GM21723 (cell line): ENCODE data around the gene CEP162.
"Not testable (repeated sequence)": the region's sequence is repeated elsewhere in the genome, so short reads cannot be mapped to it uniquely, and the experiment has no call there.

Experiments
- ATAC-seq: cut with Tn5 transposase; IDR thresholded peaks from one replicate; pipeline ENCODE4 v1.9.1; 2021; ENCODE audit warnings: mild to moderate bottlenecking, moderate library complexity; ENCODE audit not compliant: unreplicated experiment

Gene CEP162

GRCh38 chr6:84243240-84243639 is 15.8 kb upstream of the CEP162 start:
- no peak for ATAC-seq

- no peak for ATAC-seq
These were observed 14.8 kb upstream of the CEP162 start for GRCh38 chr6:84242265-84242664.

DNA sequence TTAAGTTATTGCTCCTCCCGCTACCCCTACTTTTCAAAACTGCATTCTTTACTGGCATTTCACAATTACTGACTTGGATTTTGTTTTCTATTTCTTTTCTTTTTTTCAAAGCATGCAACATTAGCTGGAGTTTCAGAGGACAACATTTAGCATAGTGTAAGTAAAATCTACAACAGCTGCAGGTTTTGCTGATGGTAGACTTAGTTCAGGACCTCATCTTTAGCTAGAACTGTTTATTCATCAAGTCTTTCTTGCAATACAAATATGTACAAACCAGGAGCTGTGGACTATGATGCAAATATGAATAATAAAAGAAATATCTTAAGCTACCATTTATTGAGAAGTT is 728 bp upstream of the CEP162 start:
- peak; percentile 1 for ATAC-seq

DNA sequence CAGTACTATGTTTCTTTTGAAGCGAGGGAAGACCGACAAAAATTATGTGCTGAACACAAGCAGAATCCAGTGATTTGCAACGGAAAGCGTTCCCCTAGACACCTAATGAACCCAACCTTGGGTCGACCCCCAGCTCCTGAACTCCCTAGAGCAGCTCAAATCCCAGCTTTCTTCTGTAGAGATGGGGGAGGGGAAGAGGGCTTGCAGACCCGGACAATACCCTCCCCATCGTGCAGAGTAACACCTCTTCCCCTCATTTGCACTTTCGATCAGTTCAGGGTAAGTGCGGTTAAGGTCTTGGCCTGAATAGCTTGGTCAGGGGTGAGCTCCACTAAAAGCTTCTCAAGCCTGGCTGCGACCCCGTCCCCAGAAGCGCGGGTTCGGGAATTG is 404 bp downstream of the CEP162 start:
- peak; percentile 15 for ATAC-seq

GRCh38 chr6:84224251-84224650 is 3.2 kb downstream of the CEP162 start:
- ATAC-seq = no peak

DNA sequence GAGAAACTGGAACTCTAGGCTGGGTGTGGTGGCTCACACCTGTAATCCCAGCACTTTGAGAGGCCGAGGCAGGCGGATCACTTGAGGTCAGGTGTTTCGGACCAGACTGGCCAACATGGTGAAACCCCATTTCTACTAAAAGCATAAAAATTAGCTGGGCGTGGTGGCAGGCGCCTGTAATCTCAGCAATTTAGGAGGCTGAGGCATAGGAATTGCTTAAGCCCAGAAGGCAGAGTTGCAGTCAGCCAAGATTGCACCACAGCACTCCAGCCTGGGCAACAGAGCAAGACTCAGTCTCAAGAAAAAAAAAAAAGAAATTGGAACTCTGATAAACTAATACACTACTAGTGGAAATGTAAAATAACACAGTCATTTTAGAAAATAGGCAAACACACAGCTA is 3.8 kb downstream of the CEP162 start:
- ATAC-seq = not testable (repeated sequence)

DNA sequence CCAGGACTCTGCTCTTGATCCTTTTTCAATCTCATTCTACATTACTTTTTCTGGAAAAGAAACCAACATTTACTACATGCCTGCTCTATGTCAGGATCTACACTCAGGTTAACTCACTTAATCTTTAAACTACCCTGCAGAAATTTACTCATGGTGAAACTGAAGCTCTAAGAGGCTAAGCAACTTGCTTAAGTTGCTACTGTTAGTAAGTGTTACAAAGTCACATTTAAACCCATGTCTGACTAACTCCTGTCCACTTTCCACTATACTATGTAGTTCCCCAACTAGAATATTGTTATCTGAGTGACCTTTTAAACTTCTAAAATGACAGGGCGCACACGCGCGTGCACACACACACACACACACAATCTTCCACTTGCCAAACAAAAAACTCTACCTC is 5.0 kb downstream of the CEP162 start:
- no peak for ATAC-seq

DNA sequence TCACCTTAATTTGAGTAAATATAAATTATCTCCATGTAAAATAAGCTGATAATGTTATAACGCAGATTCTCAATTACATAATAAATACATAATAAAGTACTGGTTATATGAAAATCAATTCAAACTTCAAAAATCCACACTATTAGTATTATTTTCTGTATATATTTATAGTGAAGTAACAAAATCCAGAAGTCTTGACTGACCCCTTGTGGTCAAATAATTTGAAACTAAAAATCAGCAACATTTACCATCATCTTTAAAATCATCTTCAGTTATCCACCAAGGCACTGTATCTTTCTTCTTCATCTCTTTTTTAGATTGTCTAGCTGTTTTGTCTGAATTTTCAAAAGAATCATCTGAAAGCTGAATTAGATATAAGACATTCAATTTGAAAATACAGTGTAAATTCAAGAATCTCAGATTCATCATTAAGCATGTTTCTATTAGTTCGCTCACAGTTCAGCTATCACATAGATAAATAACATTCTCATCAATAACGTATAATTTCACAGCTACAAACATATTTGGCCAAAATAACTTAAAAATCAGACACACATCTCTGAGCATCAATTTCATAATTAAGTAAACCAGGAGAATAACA is 6.5 kb downstream of the CEP162 start:
- no peak for ATAC-seq

- no peak for ATAC-seq
These were observed 9.4 kb downstream of the CEP162 start for GRCh38 chr6:84218091-84218490.

GRCh38 chr6:84213217-84213616 is 14.2 kb downstream of the CEP162 start:
- no peak for ATAC-seq

DNA sequence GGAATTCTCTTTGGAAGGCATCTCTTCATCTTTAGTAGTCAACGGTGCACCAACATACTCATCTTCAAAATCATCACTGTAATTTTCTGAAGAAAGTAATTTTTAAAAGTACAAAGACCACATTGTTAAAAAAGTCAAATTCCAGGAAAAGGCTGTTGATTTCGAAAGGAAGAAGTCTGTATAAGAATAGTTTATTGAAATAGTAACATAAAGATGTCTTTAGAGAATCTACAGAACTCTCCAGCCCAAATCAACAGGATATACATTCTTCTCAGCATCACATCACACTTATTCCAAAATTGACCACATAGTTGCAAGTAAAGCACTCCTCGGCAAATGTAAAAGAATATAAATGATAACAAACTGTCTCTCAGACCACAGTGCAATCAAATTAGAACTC is 23.4 kb downstream of the CEP162 start:
- ATAC-seq = no peak

DNA sequence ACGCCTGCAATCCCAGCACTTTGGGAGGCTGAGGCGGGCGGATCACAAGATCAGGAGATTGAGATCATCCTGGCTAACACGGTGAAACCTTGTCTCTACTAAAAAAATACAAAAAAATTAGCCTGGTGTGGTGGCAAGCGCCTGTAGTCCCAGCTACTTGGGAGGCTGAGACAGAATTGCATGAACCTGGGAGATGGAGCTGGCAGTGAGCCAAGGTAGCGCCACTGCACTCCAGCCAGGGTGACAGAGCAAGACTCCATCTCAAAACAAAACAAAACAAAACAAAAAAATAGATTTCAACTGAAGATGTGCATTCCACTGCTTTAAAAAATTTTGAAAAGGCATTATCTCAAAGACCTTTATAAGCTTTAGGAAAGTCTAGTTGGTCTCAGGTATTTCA is 27.5 kb downstream of the CEP162 start:
- ATAC-seq = not testable (repeated sequence)

DNA sequence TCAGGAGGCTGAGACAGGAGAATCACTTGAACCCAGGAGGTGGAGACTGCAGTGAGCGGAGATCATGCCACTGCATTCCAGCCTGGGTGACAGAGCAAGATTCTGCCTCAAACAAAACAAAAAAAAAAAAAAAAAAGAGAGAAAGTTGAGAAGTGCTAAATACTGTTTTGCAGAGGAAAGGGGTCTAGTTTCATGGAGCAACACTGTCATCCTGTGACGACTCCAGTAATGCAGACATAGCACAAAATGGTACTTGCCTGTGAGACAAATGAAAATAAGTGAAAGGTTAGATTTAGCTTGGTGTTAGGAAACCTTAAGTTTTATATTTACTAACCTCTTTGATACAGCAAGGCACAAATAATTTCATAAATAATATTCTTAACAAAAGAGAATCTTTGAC is 29.7 kb downstream of the CEP162 start:
- ATAC-seq = no peak

- no peak for ATAC-seq
These were observed 34.2 kb downstream of the CEP162 start for GRCh38 chr6:84193114-84193708.

DNA sequence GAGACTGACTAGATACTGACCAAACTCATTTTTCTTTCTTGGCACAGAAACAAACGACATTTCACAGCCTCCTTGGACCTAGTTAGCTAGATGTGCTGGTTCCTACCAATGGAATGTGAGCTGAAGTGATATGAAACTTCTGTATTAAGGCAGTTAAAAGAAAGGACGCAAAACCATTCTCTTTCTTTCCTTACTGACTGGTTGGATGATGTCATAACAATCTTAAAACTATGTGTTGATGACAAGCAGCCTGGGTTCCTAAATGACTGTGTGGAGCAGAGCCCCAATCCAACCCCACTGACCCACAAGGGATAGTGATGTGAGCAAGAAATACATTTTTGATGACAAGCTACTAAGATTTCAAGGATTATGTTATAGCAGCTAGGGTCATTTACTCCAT is 35.6 kb downstream of the CEP162 start:
- no peak for ATAC-seq

DNA sequence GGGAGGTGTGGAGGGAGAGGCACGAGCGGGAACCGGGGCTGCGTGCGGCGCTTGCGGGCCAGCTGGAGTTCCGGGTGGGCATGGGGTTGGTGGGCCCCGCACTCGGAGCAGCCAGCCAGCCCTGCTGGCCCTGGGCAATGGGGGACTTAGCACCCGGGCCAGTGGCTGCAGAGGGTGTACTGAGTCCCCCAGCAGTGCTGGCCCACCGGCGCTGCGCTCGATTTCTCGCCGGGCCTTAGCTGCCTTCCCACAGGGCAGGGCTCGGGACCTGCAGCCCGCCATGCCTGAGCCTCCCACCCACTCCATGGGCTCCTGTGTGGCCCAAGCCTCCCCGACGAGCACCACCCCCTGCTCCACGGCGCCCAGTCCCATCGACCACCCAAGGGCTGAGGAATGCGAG is 38.1 kb downstream of the CEP162 start:
- ATAC-seq = not testable (repeated sequence)

GRCh38 chr6:84183430-84183829 is 44.0 kb downstream of the CEP162 start:
- no peak for ATAC-seq

- ATAC-seq = no peak
These were observed 45.4 kb downstream of the CEP162 start for GRCh38 chr6:84182001-84182400.

GRCh38 chr6:84177241-84177640 is 50.2 kb downstream of the CEP162 start:
- ATAC-seq = no peak

DNA sequence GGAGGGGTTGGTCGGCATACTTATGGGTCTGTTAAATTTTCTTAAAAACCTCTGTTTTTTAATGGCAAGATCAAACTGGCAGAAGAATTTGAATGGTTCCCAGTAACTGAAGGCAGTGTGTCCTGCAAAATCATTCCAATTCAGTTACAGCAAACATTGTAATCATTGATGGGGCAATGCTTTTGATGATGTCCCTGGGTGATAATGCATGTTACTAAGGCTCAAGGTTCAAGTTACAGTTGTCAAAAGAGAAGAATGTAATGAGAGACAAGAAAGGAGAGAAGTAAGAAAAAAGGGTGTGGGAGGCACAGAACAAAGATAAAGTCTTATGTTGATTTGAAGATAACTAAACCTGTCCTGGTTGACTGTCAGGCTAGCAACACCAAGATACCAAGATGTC is 54.9 kb downstream of the CEP162 start:
- ATAC-seq = no peak

DNA sequence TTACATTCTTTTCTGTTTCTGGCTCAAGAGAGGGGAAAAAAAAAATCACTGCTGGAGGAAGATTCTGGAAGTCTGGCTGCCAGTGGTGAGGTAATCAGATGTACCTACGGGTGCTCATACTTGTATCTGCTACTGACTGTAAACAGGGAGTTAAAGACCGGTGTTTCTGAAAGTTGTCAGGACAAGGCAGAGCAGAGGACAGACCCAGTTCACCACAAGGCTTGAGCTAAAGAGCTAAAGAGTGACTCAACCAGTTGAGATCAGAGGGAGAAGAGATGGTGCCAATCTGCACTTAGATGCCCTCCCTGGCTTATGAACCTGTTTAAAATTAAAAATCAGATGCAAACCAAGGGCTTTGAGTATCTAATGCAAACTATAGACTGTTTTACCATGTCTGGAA is 55.4 kb downstream of the CEP162 start:
- no peak for ATAC-seq

DNA sequence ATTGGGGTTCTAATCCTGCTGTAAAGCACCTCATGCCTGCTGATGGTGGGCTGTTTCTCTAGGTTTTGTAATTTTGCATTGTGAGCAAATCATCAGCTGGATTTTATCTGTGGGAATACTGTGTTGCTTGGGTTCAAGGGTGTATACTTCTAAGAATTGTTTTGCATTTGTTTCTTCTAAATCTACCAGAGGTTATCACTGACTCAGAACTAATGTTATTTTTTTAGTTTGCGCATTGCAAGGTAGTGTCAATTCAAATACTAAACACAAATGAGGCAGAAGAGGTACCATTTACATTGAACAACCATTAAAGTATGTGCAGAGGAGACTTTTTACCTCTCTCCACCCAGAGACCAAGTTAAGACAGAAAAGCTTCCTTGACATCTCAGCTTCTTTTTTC is 60.0 kb downstream of the CEP162 start:
- no peak for ATAC-seq

GRCh38 chr6:84166395-84166794 is 61.0 kb downstream of the CEP162 start:
- no peak for ATAC-seq
